ENCODE measurements around the gene WFIKKN1. TPM values are rescaled to one million over a fixed set of nuclear protein-coding genes. Genes with fewer than 3 reads are reported as not detected.

Gene WFIKKN1
- total and polyA plus RNA-seq, 2 of the 13 experiments (the other 11 are each of a cell fraction or from before 2014, with no cell fraction given): 1.7 to 4.9 TPM

- TF ChIP-seq ZNF687 (CRISPR knock-in tag; IDR thresholded peaks at IDR 0.05) (peak; percentile 47), ZNF160 (CRISPR knock-in tag; IDR thresholded peaks at IDR 0.05) (no peak; the same call in 1 of the 2 replicates), ZNF83 (CRISPR knock-in tag; IDR thresholded peaks at IDR 0.05; ENCODE audit: borderline replicate concordance) (no peak), NR3C1 (CRISPR knock-in tag; IDR thresholded peaks at IDR 0.05) (no peak), CENPX (CRISPR knock-in tag; IDR thresholded peaks at IDR 0.05) (no peak), TBX3 (IDR thresholded peaks at IDR 0.05; ENCODE audit: borderline replicate concordance) (no peak), THYN1 (CRISPR knock-in tag; IDR thresholded peaks at IDR 0.05; ENCODE audit: borderline replicate concordance, low read depth) (no peak), ZNF790 (CRISPR knock-in tag; IDR thresholded peaks at IDR 0.05; ENCODE audit: borderline replicate concordance) (no peak), TAF15 (IDR thresholded peaks at IDR 0.05; ENCODE audit: low read depth, low read length, poor library complexity, severe bottlenecking) (peak; percentile 17), FOXO1 (CRISPR knock-in tag; IDR thresholded peaks at IDR 0.05) (no peak), ZNF430 (CRISPR knock-in tag; IDR thresholded peaks at IDR 0.05) (no peak; the same call in 1 of the 2 replicates), NBN (conservative IDR thresholded peaks at IDR 0.05) (no peak), FOXA3 (CRISPR knock-in tag; IDR thresholded peaks at IDR 0.05) (peak; percentile 46), ETV6 (CRISPR knock-in tag; conservative IDR thresholded peaks at IDR 0.05) (peak; percentile 66; the same call in 1 of the 2 replicates), KLF9 (CRISPR knock-in tag; IDR thresholded peaks at IDR 0.05; ENCODE audit: low read depth) (0 out of 2 replicates have a peak, but pooled peaks have one; percentile 6)
- TF ChIP-seq, protein P1, sequence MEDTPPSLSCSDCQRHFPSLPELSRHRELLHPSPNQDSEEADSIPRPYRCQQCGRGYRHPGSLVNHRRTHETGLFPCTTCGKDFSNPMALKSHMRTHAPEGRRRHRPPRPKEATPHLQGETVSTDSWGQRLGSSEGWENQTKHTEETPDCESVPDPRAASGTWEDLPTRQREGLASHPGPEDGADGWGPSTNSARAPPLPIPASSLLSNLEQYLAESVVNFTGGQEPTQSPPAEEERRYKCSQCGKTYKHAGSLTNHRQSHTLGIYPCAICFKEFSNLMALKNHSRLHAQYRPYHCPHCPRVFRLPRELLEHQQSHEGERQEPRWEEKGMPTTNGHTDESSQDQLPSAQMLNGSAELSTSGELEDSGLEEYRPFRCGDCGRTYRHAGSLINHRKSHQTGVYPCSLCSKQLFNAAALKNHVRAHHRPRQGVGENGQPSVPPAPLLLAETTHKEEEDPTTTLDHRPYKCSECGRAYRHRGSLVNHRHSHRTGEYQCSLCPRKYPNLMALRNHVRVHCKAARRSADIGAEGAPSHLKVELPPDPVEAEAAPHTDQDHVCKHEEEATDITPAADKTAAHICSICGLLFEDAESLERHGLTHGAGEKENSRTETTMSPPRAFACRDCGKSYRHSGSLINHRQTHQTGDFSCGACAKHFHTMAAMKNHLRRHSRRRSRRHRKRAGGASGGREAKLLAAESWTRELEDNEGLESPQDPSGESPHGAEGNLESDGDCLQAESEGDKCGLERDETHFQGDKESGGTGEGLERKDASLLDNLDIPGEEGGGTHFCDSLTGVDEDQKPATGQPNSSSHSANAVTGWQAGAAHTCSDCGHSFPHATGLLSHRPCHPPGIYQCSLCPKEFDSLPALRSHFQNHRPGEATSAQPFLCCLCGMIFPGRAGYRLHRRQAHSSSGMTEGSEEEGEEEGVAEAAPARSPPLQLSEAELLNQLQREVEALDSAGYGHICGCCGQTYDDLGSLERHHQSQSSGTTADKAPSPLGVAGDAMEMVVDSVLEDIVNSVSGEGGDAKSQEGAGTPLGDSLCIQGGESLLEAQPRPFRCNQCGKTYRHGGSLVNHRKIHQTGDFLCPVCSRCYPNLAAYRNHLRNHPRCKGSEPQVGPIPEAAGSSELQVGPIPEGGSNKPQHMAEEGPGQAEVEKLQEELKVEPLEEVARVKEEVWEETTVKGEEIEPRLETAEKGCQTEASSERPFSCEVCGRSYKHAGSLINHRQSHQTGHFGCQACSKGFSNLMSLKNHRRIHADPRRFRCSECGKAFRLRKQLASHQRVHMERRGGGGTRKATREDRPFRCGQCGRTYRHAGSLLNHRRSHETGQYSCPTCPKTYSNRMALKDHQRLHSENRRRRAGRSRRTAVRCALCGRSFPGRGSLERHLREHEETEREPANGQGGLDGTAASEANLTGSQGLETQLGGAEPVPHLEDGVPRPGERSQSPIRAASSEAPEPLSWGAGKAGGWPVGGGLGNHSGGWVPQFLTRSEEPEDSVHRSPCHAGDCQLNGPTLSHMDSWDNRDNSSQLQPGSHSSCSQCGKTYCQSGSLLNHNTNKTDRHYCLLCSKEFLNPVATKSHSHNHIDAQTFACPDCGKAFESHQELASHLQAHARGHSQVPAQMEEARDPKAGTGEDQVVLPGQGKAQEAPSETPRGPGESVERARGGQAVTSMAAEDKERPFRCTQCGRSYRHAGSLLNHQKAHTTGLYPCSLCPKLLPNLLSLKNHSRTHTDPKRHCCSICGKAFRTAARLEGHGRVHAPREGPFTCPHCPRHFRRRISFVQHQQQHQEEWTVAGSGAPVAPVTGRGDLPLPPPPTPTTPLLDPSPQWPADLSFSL (CRISPR knock-in tag; IDR thresholded peaks at IDR 0.05): no peak
- TF ChIP-seq, protein P2, sequence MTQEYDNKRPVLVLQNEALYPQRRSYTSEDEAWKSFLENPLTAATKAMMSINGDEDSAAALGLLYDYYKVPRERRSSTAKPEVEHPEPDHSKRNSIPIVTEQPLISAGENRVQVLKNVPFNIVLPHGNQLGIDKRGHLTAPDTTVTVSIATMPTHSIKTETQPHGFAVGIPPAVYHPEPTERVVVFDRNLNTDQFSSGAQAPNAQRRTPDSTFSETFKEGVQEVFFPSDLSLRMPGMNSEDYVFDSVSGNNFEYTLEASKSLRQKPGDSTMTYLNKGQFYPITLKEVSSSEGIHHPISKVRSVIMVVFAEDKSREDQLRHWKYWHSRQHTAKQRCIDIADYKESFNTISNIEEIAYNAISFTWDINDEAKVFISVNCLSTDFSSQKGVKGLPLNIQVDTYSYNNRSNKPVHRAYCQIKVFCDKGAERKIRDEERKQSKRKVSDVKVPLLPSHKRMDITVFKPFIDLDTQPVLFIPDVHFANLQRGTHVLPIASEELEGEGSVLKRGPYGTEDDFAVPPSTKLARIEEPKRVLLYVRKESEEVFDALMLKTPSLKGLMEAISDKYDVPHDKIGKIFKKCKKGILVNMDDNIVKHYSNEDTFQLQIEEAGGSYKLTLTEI (CRISPR knock-in tag; conservative IDR thresholded peaks at IDR 0.05): no peak
Measured at GRCh38 chr16:588889-589657, 41.7 kb upstream of the WFIKKN1 start (continued).
